ENCODE measurements around the gene RIPOR2. TPM values are rescaled to one million over a fixed set of nuclear protein-coding genes. Genes with fewer than 3 reads are reported as not detected.
A peak's percentile ranks its signal among the peaks of the same experiment; 100 is the strongest.
"Not testable (repeated sequence)": the region's sequence is repeated elsewhere in the genome, so short reads cannot be mapped to it uniquely, and the experiment has no call there.

The RIPOR2 gene
- total RNA-seq, 2 experiments from 2014 or later = 18.0 to 28.9 TPM

DNA sequence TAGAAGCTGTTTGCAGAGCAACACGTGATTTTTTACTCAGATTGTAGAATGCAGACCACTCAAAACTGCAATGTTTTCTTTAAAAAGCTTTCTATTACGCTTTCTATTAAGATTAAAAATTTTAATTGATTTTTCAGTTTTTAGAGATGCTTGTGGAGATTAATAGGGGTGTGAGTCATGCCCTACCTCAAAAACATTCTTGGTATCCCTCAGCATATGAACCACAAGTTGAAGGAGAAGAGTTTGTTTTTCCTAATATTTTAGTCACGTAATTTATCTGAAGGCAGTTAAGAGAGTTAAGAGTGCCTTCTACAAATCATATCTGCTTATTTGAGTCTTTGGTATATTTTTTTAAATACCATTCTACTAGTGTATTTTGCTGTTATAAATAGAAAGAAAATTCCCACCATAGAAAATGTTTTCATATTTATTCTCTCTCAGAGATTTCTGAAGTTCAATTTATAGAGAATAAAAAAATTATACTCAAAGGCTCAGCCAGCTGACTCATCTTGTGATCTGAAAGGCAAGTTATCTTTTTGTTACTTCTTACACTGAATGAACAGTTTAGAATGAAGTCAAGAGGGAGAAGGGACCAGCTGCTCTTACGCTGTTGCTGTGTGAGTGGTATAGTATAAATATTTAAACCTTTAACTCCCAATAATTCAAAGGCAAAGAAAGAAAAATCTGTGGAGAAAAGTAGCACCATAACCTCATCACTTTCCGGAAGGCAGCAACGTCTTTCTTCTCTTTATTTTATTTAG, 7.6 kb downstream of the RIPOR2 start:
- intact Hi-C loops (cut with micrococcal nuclease; ENCODE audit: unreplicated experiment) = no loop called here

DNA sequence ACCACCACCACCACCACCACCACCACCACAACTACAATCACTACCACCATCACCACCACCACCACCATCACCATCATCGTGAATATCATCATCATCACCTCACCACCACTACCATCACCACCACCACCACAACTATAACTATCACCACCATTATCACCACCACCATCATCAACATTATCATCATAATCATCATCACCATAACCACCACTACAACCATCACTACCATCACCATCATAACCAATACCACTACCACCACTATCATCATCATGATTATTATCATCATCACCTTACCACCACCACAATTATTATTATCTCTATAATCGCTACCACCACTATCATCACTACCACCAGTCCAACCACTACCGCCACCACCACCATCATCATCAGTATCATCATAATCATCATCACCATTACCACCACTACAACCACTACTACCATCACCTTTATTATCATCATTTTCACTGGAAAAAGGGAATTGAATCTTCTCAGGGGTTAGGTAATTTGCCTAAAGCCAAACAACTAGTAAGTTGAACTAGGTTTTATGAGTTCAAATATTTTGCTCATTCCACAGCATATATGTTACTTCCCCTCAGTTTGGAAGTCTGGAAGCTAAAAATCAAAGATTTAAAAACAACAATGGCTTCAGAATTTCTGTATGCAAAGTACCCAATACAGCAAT, 8.3 kb downstream of the RIPOR2 start:
- TF ChIP-seq, protein P1, sequence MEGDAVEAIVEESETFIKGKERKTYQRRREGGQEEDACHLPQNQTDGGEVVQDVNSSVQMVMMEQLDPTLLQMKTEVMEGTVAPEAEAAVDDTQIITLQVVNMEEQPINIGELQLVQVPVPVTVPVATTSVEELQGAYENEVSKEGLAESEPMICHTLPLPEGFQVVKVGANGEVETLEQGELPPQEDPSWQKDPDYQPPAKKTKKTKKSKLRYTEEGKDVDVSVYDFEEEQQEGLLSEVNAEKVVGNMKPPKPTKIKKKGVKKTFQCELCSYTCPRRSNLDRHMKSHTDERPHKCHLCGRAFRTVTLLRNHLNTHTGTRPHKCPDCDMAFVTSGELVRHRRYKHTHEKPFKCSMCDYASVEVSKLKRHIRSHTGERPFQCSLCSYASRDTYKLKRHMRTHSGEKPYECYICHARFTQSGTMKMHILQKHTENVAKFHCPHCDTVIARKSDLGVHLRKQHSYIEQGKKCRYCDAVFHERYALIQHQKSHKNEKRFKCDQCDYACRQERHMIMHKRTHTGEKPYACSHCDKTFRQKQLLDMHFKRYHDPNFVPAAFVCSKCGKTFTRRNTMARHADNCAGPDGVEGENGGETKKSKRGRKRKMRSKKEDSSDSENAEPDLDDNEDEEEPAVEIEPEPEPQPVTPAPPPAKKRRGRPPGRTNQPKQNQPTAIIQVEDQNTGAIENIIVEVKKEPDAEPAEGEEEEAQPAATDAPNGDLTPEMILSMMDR (conservative IDR thresholded peaks at IDR 0.05; ENCODE audit: low read length) = no peak
- TF ChIP-seq EZH2phosphoT487 (IDR thresholded peaks at IDR 0.05; ENCODE audit: borderline replicate concordance, low read depth, low read length) = no peak
- H3K36me3 ChIP-seq (ENCODE audit: insufficient read depth, low read length) = no peaks in the 10 kb centered on the region; the same call in 1 of the 2 replicates
- DNase-seq (ENCODE audit: low spot score) = no peak
- H3K79me2 ChIP-seq (ENCODE audit: insufficient read depth, low read depth, low read length) = peaks cover 84% of the 10 kb centered on the region
- no peak overlapping the region for H3K4me3 ChIP-seq (ENCODE audit: low read depth, low read length, poor library complexity, severe bottlenecking)
- intact Hi-C loops (cut with micrococcal nuclease; ENCODE audit: unreplicated experiment) = no loop called here
- ChIA-PET POLR2A (interaction anchor here (0.9 to 1.9 kb wide), 3 partner anchors 9 to 18 kb away, joined by 3 to 9 read pairs (median 4); no protein-coding TSS in a partner anchor), CTCF (ENCODE audit: unreplicated experiment) (no interaction called here)
- no peaks in the 10 kb centered on the region for H4K20me1 ChIP-seq (ENCODE audit: insufficient read depth, low read length)
- H3K4me2 ChIP-seq (ENCODE audit: low read length) = peak overlapping the region; percentile 96
- peaks cover 86% of the 10 kb centered on the region for H3K4me1 ChIP-seq (ENCODE audit: insufficient read depth, low read length, poor library complexity, severe bottlenecking)
- H3K9me3 ChIP-seq (ENCODE audit: low read length) = 0 out of 2 replicates have a peak, but pooled peaks cover 4% of the 10 kb centered on the region
- no TSS peak for BruUV-seq (replicated peaks)
- no peaks in the 10 kb centered on the region for H3K9me2 ChIP-seq (ENCODE audit: insufficient read depth, low read length)
- no peak overlapping the region for H3K27ac ChIP-seq (ENCODE audit: low read depth, low read length, poor library complexity, severe bottlenecking)
- no peak overlapping the region for H2AFZ ChIP-seq (ENCODE audit: low read length)

More for the DNA sequence above, 7.6 kb downstream of the RIPOR2 start:
- Histone ChIP-seq H3K4me3 (ENCODE audit: low read depth, low read length, poor library complexity, severe bottlenecking) (peak overlapping the region; percentile 25), H3K4me1 (ENCODE audit: insufficient read depth, low read length, poor library complexity, severe bottlenecking) (peaks cover 86% of the 10 kb centered on the region), H3K9me2 (ENCODE audit: insufficient read depth, low read length) (no peaks in the 10 kb centered on the region), H4K20me1 (ENCODE audit: insufficient read depth, low read length) (no peaks in the 10 kb centered on the region), H3K4me2 (ENCODE audit: low read length) (peak overlapping the region; percentile 96), H3K79me2 (ENCODE audit: insufficient read depth, low read depth, low read length) (peaks cover 85% of the 10 kb centered on the region), H2AFZ (ENCODE audit: low read length) (no peak overlapping the region), H3K9me3 (ENCODE audit: low read length) (0 out of 2 replicates have a peak, but pooled peaks cover 4% of the 10 kb centered on the region), H3K36me3 (ENCODE audit: insufficient read depth, low read length) (no peaks in the 10 kb centered on the region; the same call in 1 of the 2 replicates), H3K27ac (ENCODE audit: low read depth, low read length, poor library complexity, severe bottlenecking) (peak overlapping the region; percentile 27)
- BruUV-seq (replicated peaks) = no TSS peak
- DNase-seq (ENCODE audit: low spot score) = no peak
- ChIA-PET POLR2A (interaction anchor here (0.9 to 2.1 kb wide), 4 partner anchors 9 to 62 kb away, joined by 3 to 9 read pairs (median 4); no protein-coding TSS in a partner anchor), CTCF (ENCODE audit: unreplicated experiment) (interaction anchor here (0.5 kb wide), 1 partner anchor 64 kb away, joined by 4 read pairs; no protein-coding TSS in a partner anchor)
- no peak for TF ChIP-seq EZH2phosphoT487 (IDR thresholded peaks at IDR 0.05; ENCODE audit: borderline replicate concordance, low read depth, low read length)
- TF ChIP-seq, protein P1 (conservative IDR thresholded peaks at IDR 0.05; ENCODE audit: low read length) = no peak

DNA sequence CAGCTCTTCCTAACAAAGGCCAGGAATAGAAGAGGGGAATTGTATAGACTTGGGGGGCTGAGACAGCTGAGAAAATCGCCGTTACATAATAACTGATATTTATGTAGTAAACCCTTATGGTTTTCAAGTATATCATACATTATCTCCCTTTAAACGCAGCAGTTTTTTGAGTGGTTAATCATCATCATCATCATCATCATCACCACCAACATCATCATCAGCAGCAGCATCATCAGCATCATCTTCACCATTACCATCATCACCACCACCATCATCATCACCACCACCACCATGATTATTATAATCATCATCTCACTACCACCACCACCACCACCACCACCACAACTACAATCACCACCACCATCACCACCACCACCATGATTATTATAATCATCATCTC, 9.1 kb downstream of the RIPOR2 start:
- not testable (repeated sequence) for H3K27ac ChIP-seq (ENCODE audit: low read depth, low read length, poor library complexity, severe bottlenecking)

More for the DNA sequence above, 9.1 kb downstream of the RIPOR2 start:
- peak overlapping the region; percentile 29; the same call in 1 of the 2 replicates for H3K4me2 ChIP-seq (ENCODE audit: low read length)
- POLR2A ChIA-PET = interaction anchor here (0.6 to 3.3 kb wide), 2 partner anchors 9 to 706 kb away, joined by 3 to 17 read pairs; partner anchors contain the start of gene RIPOR2
- H4K20me1 ChIP-seq (ENCODE audit: insufficient read depth, low read length); H3K9me2 ChIP-seq (ENCODE audit: insufficient read depth, low read length); H3K4me3 ChIP-seq (ENCODE audit: low read depth, low read length, poor library complexity, severe bottlenecking); intact Hi-C loops (cut with micrococcal nuclease; ENCODE audit: unreplicated experiment); H3K36me3 ChIP-seq (ENCODE audit: insufficient read depth, low read length); BruUV-seq (replicated peaks); CTCF ChIA-PET (ENCODE audit: unreplicated experiment); H3K9me3 ChIP-seq (ENCODE audit: low read length); DNase-seq (ENCODE audit: low spot score); H2AFZ ChIP-seq (ENCODE audit: low read length): not testable (repeated sequence)
- H3K79me2 ChIP-seq (ENCODE audit: insufficient read depth, low read depth, low read length) = peaks cover 86% of the 10 kb centered on the region
- peaks cover 87% of the 10 kb centered on the region for H3K4me1 ChIP-seq (ENCODE audit: insufficient read depth, low read length, poor library complexity, severe bottlenecking)

Data from OCI-LY7 (cell line).